Cardiac septum (tissue), 1 donor: ENCODE data around the gene RPSA. TPM values are rescaled to one million over a fixed set of nuclear protein-coding genes. Genes with fewer than 3 reads are reported as not detected.
"Not testable (repeated sequence)": the region's sequence is repeated elsewhere in the genome, so short reads cannot be mapped to it uniquely, and the experiment has no call there.

Experiments used
- DNase-seq: peaks from one replicate; pipeline ENCODE4 v3.0.0-alpha.2; 2020; ENCODE audit warnings: low spot score
- intact Hi-C: fragments of 100-400 bp; cut with DNase I; formaldehyde crosslinking; loops from one replicate; pipeline ENCODE4 v1.14.0; 2022
- long read RNA-seq: library from polyadenylated mRNA; unstranded; transcript quantifications from one replicate; pipeline ENCODE4 v2.0.0, GENCODE V29; 2021
- total RNA-seq: library from RNA; stranded (reverse); fragmentation: NEBNext Ultra II Directional; extraction: Animal tissue kit (Norgen Biotek cat#: 25700); gene quantifications from one replicate; pipeline ENCODE4 v1.2.1, GENCODE V29; 2021
- donor health status: DM: no; HTN: no; CAD: no.

Gene RPSA
- 333 TPM for total RNA-seq
- long read RNA-seq, transcript RPSA-201 (7 exons, 1,171 nt) = major isoform, 13 of 19 reads
- long read RNA-seq, partial matches to known transcripts = 0 of 19 reads
- long read RNA-seq, other reads (novel, unspliced or antisense) = 5 of 19 reads

GRCh38 chr3:39406368-39407258 lies at the start of gene RPSA:
TSS of gene RPSA (plus strand) at chr3:39406720. CDS start at chr3:39407654, 934 bp downstream.
- intact Hi-C loops = loop anchor here (1.0 kb wide), 1 partner anchor 22 kb away; no protein-coding TSS in a partner anchor
- DNase-seq = peak; percentile 94

GRCh38 chr3:39358333-39358732 lies 48.2 kb upstream of the RPSA start:
- DNase-seq = no peak
- intact Hi-C loops = no loop called here

- DNase-seq = no peak
- intact Hi-C loops = no loop called here
Measured at GRCh38 chr3:39361252-39361927, 45.1 kb upstream of the RPSA start.

GRCh38 chr3:39362192-39362591 lies 44.3 kb upstream of the RPSA start:
- DNase-seq = no peak
- intact Hi-C loops = no loop called here

DNA sequence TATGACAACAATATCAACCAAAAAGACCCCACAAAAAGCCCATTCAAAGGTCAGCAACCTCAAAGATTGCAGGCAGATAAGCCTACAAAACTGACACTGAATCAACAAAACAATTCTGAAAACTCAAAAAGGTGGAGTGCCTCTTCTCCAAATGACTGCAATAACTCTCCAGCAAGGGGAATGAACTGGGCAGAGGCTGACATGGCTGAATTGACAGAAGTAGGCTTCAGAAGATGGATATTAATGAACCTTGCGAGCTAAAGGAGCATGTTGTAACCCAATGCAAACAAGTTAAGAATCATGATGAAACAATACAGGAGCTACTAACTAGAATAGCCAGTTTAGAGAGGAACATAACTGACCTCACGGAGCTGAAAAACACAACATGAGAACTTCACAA lies 43.7 kb upstream of the RPSA start:
- intact Hi-C loops = no loop called here
- DNase-seq = no peak

- intact Hi-C loops, DNase-seq: not testable (repeated sequence)
Measured at GRCh38 chr3:39370450-39370849, 36.1 kb upstream of the RPSA start.

DNA sequence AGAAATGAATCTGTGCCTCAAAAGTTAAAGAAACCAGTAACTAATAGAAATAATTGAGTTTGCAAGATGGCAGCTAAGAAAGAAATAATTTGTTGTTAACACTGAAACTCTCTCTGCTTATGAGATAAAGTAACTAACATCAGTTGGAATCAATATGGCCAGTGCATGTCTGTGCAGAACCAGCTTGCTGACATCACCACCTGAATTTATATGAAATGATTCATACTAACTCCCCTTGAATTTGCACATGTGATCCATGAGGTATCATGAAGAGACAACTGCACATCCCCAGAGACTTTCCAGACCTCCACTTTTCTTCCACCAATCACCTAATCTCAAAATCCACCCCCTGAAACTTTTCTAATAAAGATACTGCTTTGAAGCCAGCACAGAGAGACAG lies 33.7 kb upstream of the RPSA start:
- intact Hi-C loops = no loop called here
- no peak for DNase-seq

- intact Hi-C loops = no loop called here
- DNase-seq = no peak
Measured at GRCh38 chr3:39376959-39377634, 29.4 kb upstream of the RPSA start.

DNA sequence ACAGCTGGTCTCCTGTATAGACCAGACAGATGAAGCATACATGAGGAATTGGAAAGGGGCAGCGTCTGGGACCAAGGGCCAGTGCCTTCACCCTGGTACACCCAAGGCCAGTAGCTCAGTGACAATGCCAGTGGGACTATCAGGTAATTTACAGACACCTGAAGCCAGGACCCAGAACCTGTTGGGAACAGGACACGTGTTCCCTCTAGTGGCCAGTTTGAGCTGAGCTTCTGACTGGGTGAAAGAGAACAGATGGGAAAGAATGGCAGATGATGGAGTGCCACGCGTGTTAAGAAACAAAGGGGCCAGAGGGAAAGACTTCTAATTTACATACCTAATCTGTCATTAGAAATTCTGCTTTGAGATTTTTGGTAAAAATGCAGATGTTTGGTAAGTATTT lies 28.4 kb upstream of the RPSA start:
- no peak for DNase-seq
- intact Hi-C loops = no loop called here

GRCh38 chr3:39378957-39379777 lies 27.4 kb upstream of the RPSA start:
- intact Hi-C loops = no loop called here
- no peak for DNase-seq

DNA sequence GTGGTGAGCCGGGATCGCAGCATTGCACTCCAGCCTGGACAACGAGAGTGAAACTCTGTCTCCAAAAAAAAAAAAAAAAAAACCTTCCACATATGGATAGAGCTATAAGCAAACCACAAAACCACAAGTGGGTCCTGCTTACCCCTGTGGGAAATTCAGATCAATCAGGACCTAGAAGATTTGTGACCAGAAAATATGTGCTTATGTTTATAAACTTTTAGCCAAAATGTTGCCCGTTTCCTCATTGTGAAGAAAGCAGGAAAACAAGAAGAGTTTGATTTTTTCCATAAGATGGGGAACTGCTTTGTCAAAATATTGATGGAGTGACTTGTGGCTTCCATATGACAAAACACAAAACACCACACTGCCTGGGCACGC lies 26.8 kb upstream of the RPSA start:
- DNase-seq = no peak
- intact Hi-C loops = loop anchor here (5.0 to 10.0 kb wide), 2 partner anchors 245 to 272 kb away; partner anchors contain the start of genes GORASP1 and TTC21A

DNA sequence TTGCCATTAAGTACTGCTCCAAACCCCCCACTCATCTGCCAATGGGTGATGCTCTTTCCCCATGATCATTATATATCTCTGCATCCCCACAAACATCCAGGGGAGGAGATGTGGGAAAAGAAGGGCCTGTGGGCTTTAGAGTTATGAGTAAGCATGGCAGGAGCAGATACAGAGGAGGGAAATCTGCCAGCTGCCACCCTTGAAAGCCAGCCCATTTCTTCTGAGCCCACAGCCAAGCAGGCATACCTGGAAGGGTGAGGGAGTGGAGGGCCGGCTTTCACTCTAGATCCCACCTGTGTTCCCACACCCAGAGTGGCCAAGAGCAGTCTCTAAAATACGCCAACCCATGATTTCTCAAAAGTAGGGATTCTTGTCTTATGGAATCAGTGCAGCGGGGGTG lies 25.1 kb upstream of the RPSA start:
- intact Hi-C loops = loop anchor here (5.0 to 10.0 kb wide), 2 partner anchors 247 to 274 kb away; partner anchors contain the start of genes GORASP1 and TTC21A
- DNase-seq = no peak

DNA sequence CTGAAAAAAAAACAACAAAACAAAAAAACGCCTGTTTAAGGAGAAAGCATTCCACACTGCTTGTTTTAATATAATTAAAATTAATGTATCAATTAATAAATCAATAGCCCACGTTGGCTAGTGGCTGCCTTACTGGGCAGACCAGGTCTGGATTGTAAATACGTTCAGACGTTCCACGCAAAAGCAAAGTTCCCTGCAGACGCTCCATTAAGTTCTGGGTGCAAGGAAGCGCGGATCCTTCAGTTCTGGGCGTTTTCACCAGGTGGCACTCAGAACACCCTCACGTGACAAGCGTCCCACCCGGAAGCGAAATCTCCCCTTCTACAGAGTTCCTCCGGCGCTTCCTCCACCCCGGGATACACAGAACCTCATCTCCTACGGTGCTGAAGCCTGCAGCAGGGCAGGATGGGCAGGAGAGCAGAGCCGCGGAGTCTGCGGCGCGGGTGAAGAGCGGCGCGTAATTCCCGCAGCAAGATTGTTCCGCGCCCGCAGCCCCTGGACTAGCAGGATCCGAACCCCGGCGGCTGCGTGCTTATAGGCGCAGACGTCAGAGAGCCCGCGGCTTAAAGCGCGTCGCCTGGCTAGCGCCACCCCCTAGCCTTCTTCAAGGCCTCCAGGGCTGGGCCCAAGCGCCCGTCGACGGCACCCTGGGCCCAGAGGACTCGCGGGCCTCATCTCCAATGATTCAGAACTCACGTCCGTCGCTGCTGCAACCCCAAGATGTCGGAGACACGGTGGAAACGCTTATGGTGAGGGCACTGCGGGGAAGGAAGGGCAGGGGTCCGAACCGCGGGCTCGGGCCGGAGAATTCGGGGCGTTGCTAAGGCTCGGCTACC lies 23.3 kb upstream of the RPSA start, which contains the start of gene SLC25A38:
TSS of gene SLC25A38 (plus strand) at position 326 of the 836 bp plus-strand sequence. CDS start at position 681, 355 bp downstream.
- intact Hi-C loops = loop anchor here (5.0 to 10.0 kb wide), 2 partner anchors 248 to 276 kb away; partner anchors contain the start of genes GORASP1 and TTC21A
- DNase-seq = peak; percentile 81

DNA sequence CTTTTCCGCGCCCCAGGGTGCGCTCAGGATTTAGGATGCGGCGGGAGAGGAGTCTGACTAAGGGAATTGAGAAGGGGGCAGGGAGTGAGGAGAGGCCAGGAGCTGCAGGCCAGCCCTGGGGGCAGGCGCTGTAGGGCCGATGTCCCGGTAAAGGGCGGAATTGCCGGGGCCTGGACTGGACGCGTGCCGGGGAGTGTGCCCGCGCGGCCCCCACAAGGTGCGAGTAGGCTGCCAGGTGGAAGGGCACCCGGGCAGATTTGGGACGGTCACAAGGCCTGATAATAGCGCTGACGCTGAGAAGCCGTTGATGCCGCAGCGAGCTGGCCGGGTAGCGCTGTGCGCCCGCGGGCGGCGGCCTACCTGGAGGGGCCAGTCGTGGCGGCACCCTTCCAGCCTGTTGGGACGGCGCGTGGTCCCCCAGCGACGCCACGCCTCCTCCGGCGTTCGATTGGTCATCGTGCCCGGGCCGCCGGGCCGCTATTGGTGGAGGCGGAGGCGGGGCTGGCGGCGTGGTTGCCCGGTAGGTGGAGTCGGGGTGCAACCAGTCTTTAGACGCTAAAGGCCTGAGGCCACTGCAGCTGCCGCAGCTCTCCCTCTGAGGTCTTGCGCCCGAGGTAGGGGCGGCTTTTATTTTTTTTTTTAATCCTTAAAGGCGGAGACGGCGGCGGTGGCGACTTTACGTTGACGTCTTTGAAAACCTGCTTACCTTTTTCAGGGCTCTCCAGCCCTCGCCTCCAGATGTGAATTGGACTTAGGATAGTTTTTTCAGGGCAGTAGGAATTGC lies 22.4 kb upstream of the RPSA start:
- intact Hi-C loops = loop anchor here (1.0 to 10.0 kb wide), 3 partner anchors 22 to 277 kb away; partner anchors contain the start of genes GORASP1, RPSA and TTC21A
- peak; percentile 98 for DNase-seq

- intact Hi-C loops = loop anchor here (1.0 to 10.0 kb wide), 3 partner anchors 22 to 277 kb away; partner anchors contain the start of genes GORASP1, RPSA and TTC21A
- DNase-seq = no peak
Measured at GRCh38 chr3:39384665-39385000, 21.9 kb upstream of the RPSA start.

DNA sequence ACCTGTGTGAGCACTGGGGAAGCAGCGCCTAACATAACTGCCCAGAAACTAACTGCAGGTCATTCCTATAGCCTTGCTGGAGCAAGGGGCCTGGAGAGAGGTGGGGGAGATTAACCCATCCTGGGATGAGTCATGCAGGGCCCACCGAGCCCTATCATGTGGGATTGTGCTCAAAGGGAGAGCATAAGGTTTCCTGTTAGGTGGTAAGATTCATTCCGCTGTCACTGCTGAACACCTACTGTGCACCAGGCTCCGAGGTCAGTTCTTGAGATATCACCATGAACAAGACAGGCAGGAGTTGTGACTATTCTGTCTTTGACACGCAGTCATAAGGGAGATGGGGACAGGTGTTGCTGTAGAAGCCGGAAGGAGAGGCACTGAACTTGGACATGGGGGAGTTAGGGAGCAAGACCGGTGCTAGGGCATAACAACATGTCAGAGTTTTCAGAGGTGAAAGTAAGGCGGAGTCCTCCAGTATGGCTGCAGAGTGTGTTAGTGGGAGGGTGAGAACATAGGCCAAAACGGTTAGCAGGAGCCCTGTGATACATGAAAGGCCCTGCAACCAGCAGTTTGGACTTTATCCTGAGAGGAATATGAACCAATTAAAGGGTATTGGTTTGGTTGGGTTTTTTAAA lies 20.9 kb upstream of the RPSA start:
- DNase-seq = no peak
- intact Hi-C loops = loop anchor here (10.0 kb wide), 1 partner anchor 251 kb away; no protein-coding TSS in a partner anchor
